ENCODE measurements around the gene ADORA1.

The ADORA1 gene

GRCh38 chr1:203088441-203088840, 39.1 kb upstream of the ADORA1 start:
- 75% methylated on average over 3 of the region's 3 CpGs for WGBS
- no peak overlapping the region for H3K9ac ChIP-seq (ENCODE audit: low read length)
- H3K9me3 ChIP-seq (ENCODE audit: control insufficient read depth, low read length) = no peaks in the 10 kb centered on the region
- no peak overlapping the region for H4K91ac ChIP-seq (ENCODE audit: low read length)
- no peak overlapping the region for H3K14ac ChIP-seq (ENCODE audit: low read length in 2 of 2)
- no peak overlapping the region for H3K23ac ChIP-seq (ENCODE audit: low read length in 2 of 2)
- no peak overlapping the region for H2BK120ac ChIP-seq (ENCODE audit: low read depth, low read length)
- no peak overlapping the region for H2AFZ ChIP-seq (ENCODE audit: low read depth, low read length)
- H3K4me1 ChIP-seq (ENCODE audit: control insufficient read depth, insufficient read depth, low read depth, low read length) = no peaks in the 10 kb centered on the region
- H3K4me2 ChIP-seq (ENCODE audit: low read length, poor library complexity, severe bottlenecking) = no peak overlapping the region
- no peak overlapping the region for H2AK5ac ChIP-seq (ENCODE audit: low read length, severe bottlenecking)
- no peak overlapping the region for H3K18ac ChIP-seq (ENCODE audit: low read depth in 1 of 2, low read length in 2 of 2)
- H3K4me3 ChIP-seq (ENCODE audit: insufficient read depth in 1 of 2, low read depth in 1 of 2, low read length in 2 of 2) = no peak overlapping the region
- H2BK5ac ChIP-seq (ENCODE audit: low read depth, low read length, poor library complexity, severe bottlenecking) = no peak overlapping the region
- H3K36me3 ChIP-seq (ENCODE audit: control insufficient read depth in 1 of 2, insufficient read depth in 2 of 2, low read depth in 1 of 2, low read length in 2 of 2) = no peaks in the 10 kb centered on the region
- no peak overlapping the region for H2BK12ac ChIP-seq (ENCODE audit: low read length in 2 of 2)
- no peak for DNase-seq
- H3K4ac ChIP-seq (ENCODE audit: low read depth in 1 of 2, low read length in 2 of 2) = no peak overlapping the region
- no peak overlapping the region for H3K27ac ChIP-seq (ENCODE audit: low read length, poor library complexity, severe bottlenecking)
- no peak overlapping the region for H4K8ac ChIP-seq (ENCODE audit: low read length)
- H3K27me3 ChIP-seq (ENCODE audit: control insufficient read depth in 1 of 2, insufficient read depth in 1 of 2, low read length in 2 of 2) = peaks cover 68 to 74% of the 10 kb centered on the region in 2 experiments
- H2BK15ac ChIP-seq (ENCODE audit: low read depth, poor library complexity, severe bottlenecking) = no peak overlapping the region
- H3K79me1 ChIP-seq (replicated peaks; ENCODE audit: low read length, poor library complexity, severe bottlenecking) = no peaks in the 10 kb centered on the region

- WGBS = 80% methylated on average over 6 of the region's 7 CpGs
- Histone ChIP-seq H2BK15ac (ENCODE audit: low read depth, poor library complexity, severe bottlenecking) (no peak overlapping the region), H3K23ac (ENCODE audit: low read length in 2 of 2) (no peak overlapping the region)
Measured at GRCh38 chr1:203089001-203089650, 38.4 kb upstream of the ADORA1 start.

GRCh38 chr1:203089651-203090045, 37.9 kb upstream of the ADORA1 start:
- H3K4me3 ChIP-seq (ENCODE audit: insufficient read depth in 1 of 2, low read depth in 1 of 2, low read length in 2 of 2) = no peak overlapping the region
- no peaks in the 10 kb centered on the region for H3K36me3 ChIP-seq (ENCODE audit: control insufficient read depth in 1 of 2, insufficient read depth in 2 of 2, low read depth in 1 of 2, low read length in 2 of 2)
- H3K4me2 ChIP-seq (ENCODE audit: low read length, poor library complexity, severe bottlenecking) = no peak overlapping the region
- H3K4ac ChIP-seq (ENCODE audit: low read depth in 1 of 2, low read length in 2 of 2) = no peak overlapping the region
- no peak overlapping the region for H4K8ac ChIP-seq (ENCODE audit: low read length)
- no peak overlapping the region for H4K91ac ChIP-seq (ENCODE audit: low read length)
- H3K79me1 ChIP-seq (replicated peaks; ENCODE audit: low read length, poor library complexity, severe bottlenecking) = no peaks in the 10 kb centered on the region
- H3K9ac ChIP-seq (ENCODE audit: low read length) = no peak overlapping the region
- no peak overlapping the region for H2AK5ac ChIP-seq (ENCODE audit: low read length, severe bottlenecking)
- no peak overlapping the region for H3K23ac ChIP-seq (ENCODE audit: low read length in 2 of 2)
- no peak overlapping the region for H2BK12ac ChIP-seq (ENCODE audit: low read length in 2 of 2)
- H3K9me3 ChIP-seq (ENCODE audit: control insufficient read depth, low read length) = peaks cover 6% of the 10 kb centered on the region
- no peak overlapping the region for H3K18ac ChIP-seq (ENCODE audit: low read depth in 1 of 2, low read length in 2 of 2)
- no peak overlapping the region for H3K27ac ChIP-seq (ENCODE audit: low read length, poor library complexity, severe bottlenecking)
- peaks cover 64 to 69% of the 10 kb centered on the region in 2 experiments for H3K27me3 ChIP-seq (ENCODE audit: control insufficient read depth in 1 of 2, insufficient read depth in 1 of 2, low read length in 2 of 2)
- peak overlapping the region in 1 of 2 experiments; percentile 87 for H3K14ac ChIP-seq (ENCODE audit: low read length in 2 of 2)
- H2AFZ ChIP-seq (ENCODE audit: low read depth, low read length) = no peak overlapping the region
- no peak overlapping the region for H2BK5ac ChIP-seq (ENCODE audit: low read depth, low read length, poor library complexity, severe bottlenecking)
- DNase-seq = no peak
- 63% methylated on average over 7 of the region's 7 CpGs for WGBS
- H2BK120ac ChIP-seq (ENCODE audit: low read depth, low read length) = no peak overlapping the region
- no peak overlapping the region for H2BK15ac ChIP-seq (ENCODE audit: low read depth, poor library complexity, severe bottlenecking)
- no peaks in the 10 kb centered on the region for H3K4me1 ChIP-seq (ENCODE audit: control insufficient read depth, insufficient read depth, low read depth, low read length)

More at GRCh38 chr1:203089001-203089650, 38.4 kb upstream of the ADORA1 start:
- Histone ChIP-seq H3K4me2 (ENCODE audit: low read length, poor library complexity, severe bottlenecking) (no peak overlapping the region), H4K8ac (ENCODE audit: low read length) (no peak overlapping the region), H2BK12ac (ENCODE audit: low read length in 2 of 2) (no peak overlapping the region), H2BK5ac (ENCODE audit: low read depth, low read length, poor library complexity, severe bottlenecking) (no peak overlapping the region), H3K9ac (ENCODE audit: low read length) (no peak overlapping the region), H3K36me3 (ENCODE audit: control insufficient read depth in 1 of 2, insufficient read depth in 2 of 2, low read depth in 1 of 2, low read length in 2 of 2) (no peaks in the 10 kb centered on the region), H2AFZ (ENCODE audit: low read depth, low read length) (no peak overlapping the region), H3K14ac (ENCODE audit: low read length in 2 of 2) (no peak overlapping the region), H3K79me1 (replicated peaks; ENCODE audit: low read length, poor library complexity, severe bottlenecking) (no peaks in the 10 kb centered on the region), H4K91ac (ENCODE audit: low read length) (no peak overlapping the region), H3K27me3 (ENCODE audit: control insufficient read depth in 1 of 2, insufficient read depth in 1 of 2, low read length in 2 of 2) (peaks cover 64 to 69% of the 10 kb centered on the region in 2 experiments), H2AK5ac (ENCODE audit: low read length, severe bottlenecking) (no peak overlapping the region), H2BK120ac (ENCODE audit: low read depth, low read length) (no peak overlapping the region), H3K9me3 (ENCODE audit: control insufficient read depth, low read length) (peaks cover 1% of the 10 kb centered on the region), H3K18ac (ENCODE audit: low read depth in 1 of 2, low read length in 2 of 2) (no peak overlapping the region), H3K27ac (ENCODE audit: low read length, poor library complexity, severe bottlenecking) (no peak overlapping the region), H3K4me1 (ENCODE audit: control insufficient read depth, insufficient read depth, low read depth, low read length) (no peaks in the 10 kb centered on the region), H3K4ac (ENCODE audit: low read depth in 1 of 2, low read length in 2 of 2) (no peak overlapping the region), H3K4me3 (ENCODE audit: insufficient read depth in 1 of 2, low read depth in 1 of 2, low read length in 2 of 2) (no peak overlapping the region)
- no peak for DNase-seq

GRCh38 chr1:203090421-203091198, 36.9 kb upstream of the ADORA1 start:
- H2AK5ac ChIP-seq (ENCODE audit: low read length, severe bottlenecking) = no peak overlapping the region
- no peak overlapping the region for H3K9ac ChIP-seq (ENCODE audit: low read length)
- H3K36me3 ChIP-seq (ENCODE audit: control insufficient read depth in 1 of 2, insufficient read depth in 2 of 2, low read depth in 1 of 2, low read length in 2 of 2) = no peaks in the 10 kb centered on the region
- no peak overlapping the region for H3K18ac ChIP-seq (ENCODE audit: low read depth in 1 of 2, low read length in 2 of 2)
- no peak overlapping the region for H4K91ac ChIP-seq (ENCODE audit: low read length)
- H3K4me2 ChIP-seq (ENCODE audit: low read length, poor library complexity, severe bottlenecking) = no peak overlapping the region
- H2BK12ac ChIP-seq (ENCODE audit: low read length in 2 of 2) = no peak overlapping the region
- no peak overlapping the region for H3K27ac ChIP-seq (ENCODE audit: low read length, poor library complexity, severe bottlenecking)
- peaks cover 16% of the 10 kb centered on the region for H3K9me3 ChIP-seq (ENCODE audit: control insufficient read depth, low read length)
- H3K79me1 ChIP-seq (replicated peaks; ENCODE audit: low read length, poor library complexity, severe bottlenecking) = no peaks in the 10 kb centered on the region
- H2BK5ac ChIP-seq (ENCODE audit: low read depth, low read length, poor library complexity, severe bottlenecking) = no peak overlapping the region
- no peaks in the 10 kb centered on the region for H3K4me1 ChIP-seq (ENCODE audit: control insufficient read depth, insufficient read depth, low read depth, low read length)
- no peak overlapping the region for H2BK15ac ChIP-seq (ENCODE audit: low read depth, poor library complexity, severe bottlenecking)
- no peak overlapping the region for H2BK120ac ChIP-seq (ENCODE audit: low read depth, low read length)
- 62% methylated on average over 6 of the region's 6 CpGs for WGBS
- H3K14ac ChIP-seq (ENCODE audit: low read length in 2 of 2) = no peak overlapping the region
- peaks cover 55 to 64% of the 10 kb centered on the region in 2 experiments for H3K27me3 ChIP-seq (ENCODE audit: control insufficient read depth in 1 of 2, insufficient read depth in 1 of 2, low read length in 2 of 2)
- no peak overlapping the region for H4K8ac ChIP-seq (ENCODE audit: low read length)
- no peak overlapping the region for H3K23ac ChIP-seq (ENCODE audit: low read length in 2 of 2)
- H3K4ac ChIP-seq (ENCODE audit: low read depth in 1 of 2, low read length in 2 of 2) = no peak overlapping the region
- no peak overlapping the region for H3K4me3 ChIP-seq (ENCODE audit: insufficient read depth in 1 of 2, low read depth in 1 of 2, low read length in 2 of 2)
- no peak for DNase-seq
- no peak overlapping the region for H2AFZ ChIP-seq (ENCODE audit: low read depth, low read length)
